Astrocyte (in vitro differentiated cells and primary cell): ENCODE results near the gene ARHGAP26.

Experiments used
- EZH2 ChIP-seq: IDR thresholded peaks from 2 replicates; pipeline ENCODE4 v1.6.1; 2012; ENCODE audit warnings: mild to moderate bottlenecking, low read length, inconsistent platforms; ENCODE audit not compliant: insufficient read depth
- TF ChIP-seq, protein P1 (sequence below): IDR thresholded peaks from 2 replicates; pipeline ENCODE4 v1.5.1; 2011; ENCODE audit warnings: low read depth, mild to moderate bottlenecking, inconsistent platforms, low read length, moderate library complexity; ENCODE audit not compliant: insufficient read depth

DNA sequence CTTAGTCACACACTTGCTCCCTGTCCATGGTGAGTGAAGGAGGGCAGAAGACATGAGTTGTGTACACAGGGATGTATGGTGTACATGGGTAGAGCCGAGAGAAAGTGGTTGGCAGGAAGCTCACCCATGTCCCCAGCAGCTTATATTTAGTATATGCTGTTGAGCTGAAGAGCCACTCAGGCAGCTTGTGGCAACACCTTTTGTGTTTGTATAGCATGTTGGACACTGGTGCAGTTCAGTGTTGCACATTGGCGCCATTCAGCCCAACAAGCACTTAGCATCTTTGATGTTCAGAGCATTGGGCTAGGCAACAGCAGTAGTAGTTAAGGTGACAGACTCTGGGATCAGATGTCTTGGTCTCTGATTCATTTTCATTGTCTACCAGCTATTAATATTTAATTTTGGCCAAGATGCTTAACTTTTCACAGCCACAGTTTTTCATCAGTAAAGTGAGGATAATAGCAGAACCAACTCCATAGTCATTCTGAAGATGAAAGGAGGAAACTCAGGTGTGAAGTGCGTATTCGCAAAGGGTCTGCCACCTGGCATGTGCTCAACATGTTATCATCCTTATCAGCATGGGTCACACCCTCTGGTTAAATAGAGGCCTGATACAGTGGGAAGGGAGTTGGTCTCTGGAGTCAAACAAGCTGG is 448.5 kb downstream of the ARHGAP26 start:
- TF ChIP-seq, protein P1, sequence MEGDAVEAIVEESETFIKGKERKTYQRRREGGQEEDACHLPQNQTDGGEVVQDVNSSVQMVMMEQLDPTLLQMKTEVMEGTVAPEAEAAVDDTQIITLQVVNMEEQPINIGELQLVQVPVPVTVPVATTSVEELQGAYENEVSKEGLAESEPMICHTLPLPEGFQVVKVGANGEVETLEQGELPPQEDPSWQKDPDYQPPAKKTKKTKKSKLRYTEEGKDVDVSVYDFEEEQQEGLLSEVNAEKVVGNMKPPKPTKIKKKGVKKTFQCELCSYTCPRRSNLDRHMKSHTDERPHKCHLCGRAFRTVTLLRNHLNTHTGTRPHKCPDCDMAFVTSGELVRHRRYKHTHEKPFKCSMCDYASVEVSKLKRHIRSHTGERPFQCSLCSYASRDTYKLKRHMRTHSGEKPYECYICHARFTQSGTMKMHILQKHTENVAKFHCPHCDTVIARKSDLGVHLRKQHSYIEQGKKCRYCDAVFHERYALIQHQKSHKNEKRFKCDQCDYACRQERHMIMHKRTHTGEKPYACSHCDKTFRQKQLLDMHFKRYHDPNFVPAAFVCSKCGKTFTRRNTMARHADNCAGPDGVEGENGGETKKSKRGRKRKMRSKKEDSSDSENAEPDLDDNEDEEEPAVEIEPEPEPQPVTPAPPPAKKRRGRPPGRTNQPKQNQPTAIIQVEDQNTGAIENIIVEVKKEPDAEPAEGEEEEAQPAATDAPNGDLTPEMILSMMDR, result no peak
- no peak for TF ChIP-seq EZH2
